Left colon (tissue), 2 donors: Measurements from ENCODE around the gene ADI1. TPM values are rescaled to one million over a fixed set of nuclear protein-coding genes. Genes with fewer than 3 reads are reported as not detected.

ENCODE experiments used
- ATAC-seq: fragments of 200-7000 bp; cut with Tn5 transposase; one replicate; pipeline ENCODE4 v1.9.1; 2020; ENCODE audit warnings: mild to moderate bottlenecking, moderate library complexity
- DNase-seq, 2 donors: peaks; one replicate each; pipeline ENCODE4 v3.0.0-alpha.2; 2020
- intact Hi-C, 2 donors: fragments of 100-400 bp; cut with DNase I in 1 of 2; cut with micrococcal nuclease in 1 of 2; formaldehyde crosslinking; loops; one replicate each; pipeline versions ENCODE4 v1.11.2 to v1.14.0; 2022; cut with DNase I, micrococcal nuclease
- total RNA-seq, 2 donors: library from RNA; stranded (reverse); fragmentation: NEBNext Ultra II Directional; extraction: Animal tissue kit (Norgen Biotek cat#: 25700); gene quantifications; one replicate each; pipeline ENCODE4 v1.2.1, GENCODE V29; 2021
- donor health status: DM: no; HTN: no; CAD: no.
- donor health status: DM: yes; HTN: yes; CAD: no.

ADI1 gene
- total RNA-seq, 2 donors from 2014 or later, result 64.3 to 105 TPM

- intact Hi-C loops, result no loop called here
- DNase-seq, result peak in 1 of 2 donors; percentile 8
- no peak for ATAC-seq
Measured at GRCh38 chr2:3485166-3485565, 34.2 kb downstream of the ADI1 start.

- intact Hi-C loops, result no loop called here
Measured at GRCh38 chr2:3483986-3484960, 35.1 kb downstream of the ADI1 start.

GRCh38 chr2:3483227-3483985 is 35.9 kb downstream of the ADI1 start:
- DNase-seq (peak; percentile 67 to 84), ATAC-seq (peak; percentile 86)
- intact Hi-C loops, result no loop called here

More at GRCh38 chr2:3483986-3484960, 35.1 kb downstream of the ADI1 start:
- ATAC-seq (no peak), DNase-seq (peak in 1 of 2 donors; percentile 21)

GRCh38 chr2:3482363-3482821 is 36.9 kb downstream of the ADI1 start:
- DNase-seq, result no peak
- intact Hi-C loops, result no loop called here
- ATAC-seq, result no peak

GRCh38 chr2:3481736-3482362 is 37.5 kb downstream of the ADI1 start:
- no peak for ATAC-seq
- no peak for DNase-seq
- intact Hi-C loops, result no loop called here

- DNase-seq (no peak), ATAC-seq (no peak)
- intact Hi-C loops, result no loop called here
Measured at GRCh38 chr2:3481011-3481400, 38.3 kb downstream of the ADI1 start.

- intact Hi-C loops, result no loop called here
Measured at GRCh38 chr2:3480352-3481010, 38.9 kb downstream of the ADI1 start.

GRCh38 chr2:3479430-3480320 is 39.7 kb downstream of the ADI1 start:
- intact Hi-C loops, result no loop called here
- ATAC-seq, result no peak
- no peak for DNase-seq

More at GRCh38 chr2:3480352-3481010, 38.9 kb downstream of the ADI1 start:
- ATAC-seq (peak; percentile 79), DNase-seq (peak; percentile 91 to 94)

- intact Hi-C loops, result no loop called here
- ATAC-seq, result no peak
- no peak for DNase-seq
Measured at GRCh38 chr2:3478846-3479385, 40.4 kb downstream of the ADI1 start.

GRCh38 chr2:3476985-3477327 is 42.4 kb downstream of the ADI1 start:
- no peak for DNase-seq
- intact Hi-C loops, result no loop called here
- no peak for ATAC-seq

- intact Hi-C loops, result no loop called here
- DNase-seq (no peak), ATAC-seq (no peak)
Measured at GRCh38 chr2:3476321-3476984, 42.9 kb downstream of the ADI1 start.

- DNase-seq, result no peak
- ATAC-seq, result no peak
- intact Hi-C loops, result no loop called here
Measured at GRCh38 chr2:3475771-3476170, 43.6 kb downstream of the ADI1 start.

- intact Hi-C loops, result no loop called here
- ATAC-seq, result no peak
Measured at GRCh38 chr2:3472966-3473365, 46.4 kb downstream of the ADI1 start.

GRCh38 chr2:3472296-3472695 is 47.0 kb downstream of the ADI1 start:
- intact Hi-C loops, result no loop called here
- ATAC-seq (no peak), DNase-seq (no peak)

More at GRCh38 chr2:3472966-3473365, 46.4 kb downstream of the ADI1 start:
- DNase-seq, result no peak

- DNase-seq (no peak), ATAC-seq (no peak)
- intact Hi-C loops, result no loop called here
Measured at GRCh38 chr2:3470856-3471737, 48.2 kb downstream of the ADI1 start.

- DNase-seq, result peak in 1 of 2 donors; percentile 40
- no peak for ATAC-seq
- intact Hi-C loops, result no loop called here
Measured at GRCh38 chr2:3470166-3470651, 49.1 kb downstream of the ADI1 start.
